Erythroblast (primary cell): ENCODE results near the gene STMP1.
A peak's percentile ranks its signal among the peaks of the same experiment; 100 is the strongest.

Experiments
- GATA1 ChIP-seq: IDR thresholded peaks from 2 replicates; pipeline ENCODE4 v1.6.1; 2011; ENCODE audit warnings: low read depth, mild to moderate bottlenecking, control low read depth, low read length, moderate library complexity
- POLR2A ChIP-seq: IDR thresholded peaks from 2 replicates; pipeline ENCODE4 v1.6.1; 2011; ENCODE audit warnings: mild to moderate bottlenecking, low read length

DNA sequence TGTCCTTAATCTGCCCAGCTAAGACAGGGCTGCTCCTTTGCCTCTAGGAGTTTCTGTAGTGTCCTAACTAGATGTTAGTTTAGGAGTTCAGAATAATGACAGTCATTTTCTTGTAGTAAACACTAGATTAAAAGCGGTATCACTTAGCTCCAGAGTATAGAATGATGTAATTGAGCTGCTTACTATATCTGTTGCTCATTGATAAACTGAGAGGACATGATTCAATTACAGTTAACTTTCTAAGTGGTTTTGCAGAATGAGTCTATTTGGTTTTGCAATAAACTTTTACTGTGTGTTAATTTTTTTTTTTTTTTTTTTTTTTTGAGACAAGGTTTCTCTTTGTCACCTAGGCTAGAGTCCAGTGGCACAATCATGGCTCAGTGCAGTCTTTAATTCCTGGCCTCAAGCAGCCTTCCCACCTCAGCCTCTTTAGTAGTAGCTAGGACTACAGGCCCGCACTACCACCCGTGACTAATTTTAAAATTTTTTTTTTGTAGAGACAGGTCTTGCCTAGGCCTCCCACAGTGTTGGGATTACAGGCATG is 1.8 kb downstream of the STMP1 start:
- peak; percentile 86 for TF ChIP-seq POLR2A
- no peak for TF ChIP-seq GATA1
